Measurements from ENCODE around the gene MTAP.

MTAP gene

GRCh38 chr9:21889673-21890072, 87.2 kb downstream of the MTAP start:
- no peak overlapping the region for H2AFZ ChIP-seq (ENCODE audit: low read depth, low read length)
- no peaks in the 10 kb centered on the region for H3K36me3 ChIP-seq (replicated peaks; ENCODE audit: low read depth, low read length)
- H3K4me1 ChIP-seq (ENCODE audit: low read length) = no peaks in the 10 kb centered on the region
- no peaks in the 10 kb centered on the region for H4K20me1 ChIP-seq (ENCODE audit: insufficient read depth, low read length)
- H3K27ac ChIP-seq (ENCODE audit: low read length) = no peak overlapping the region
- no peak overlapping the region for H3K4me3 ChIP-seq (ENCODE audit: low read length)
- H3K4me2 ChIP-seq (ENCODE audit: low read length) = no peak overlapping the region
- no peaks in the 10 kb centered on the region for H3K79me2 ChIP-seq (ENCODE audit: low read length)
- no peaks in the 10 kb centered on the region for H3K27me3 ChIP-seq (ENCODE audit: low read depth, low read length)
- H3K9me3 ChIP-seq (ENCODE audit: insufficient read depth, low read length) = no peaks in the 10 kb centered on the region
- TF ChIP-seq EZH2phosphoT487 (IDR thresholded peaks at IDR 0.05; ENCODE audit: low read depth) = no peak
- TF ChIP-seq CTCF (IDR thresholded peaks at IDR 0.05; ENCODE audit: low read depth, low read length) = no peak
- no peak overlapping the region for H3K9ac ChIP-seq (ENCODE audit: low read length)

- Histone ChIP-seq H3K27me3 (ENCODE audit: low read depth, low read length) (no peaks in the 10 kb centered on the region), H2AFZ (ENCODE audit: low read depth, low read length) (no peak overlapping the region), H3K36me3 (replicated peaks; ENCODE audit: low read depth, low read length) (no peaks in the 10 kb centered on the region), H3K79me2 (ENCODE audit: low read length) (no peaks in the 10 kb centered on the region), H3K4me1 (ENCODE audit: low read length) (no peaks in the 10 kb centered on the region), H3K9ac (ENCODE audit: low read length) (no peak overlapping the region), H4K20me1 (ENCODE audit: insufficient read depth, low read length) (no peaks in the 10 kb centered on the region), H3K4me3 (ENCODE audit: low read length) (no peak overlapping the region), H3K9me3 (ENCODE audit: insufficient read depth, low read length) (no peaks in the 10 kb centered on the region), H3K4me2 (ENCODE audit: low read length) (no peak overlapping the region), H3K27ac (ENCODE audit: low read length) (no peak overlapping the region)
- TF ChIP-seq CTCF (IDR thresholded peaks at IDR 0.05; ENCODE audit: low read depth, low read length) (no peak), EZH2phosphoT487 (IDR thresholded peaks at IDR 0.05; ENCODE audit: low read depth) (no peak)
These were observed 88.3 kb downstream of the MTAP start for GRCh38 chr9:21890696-21891095.

GRCh38 chr9:21901546-21901945, 99.1 kb downstream of the MTAP start:
- H2AFZ ChIP-seq (ENCODE audit: low read depth, low read length) = no peak overlapping the region
- H3K4me1 ChIP-seq (ENCODE audit: low read length) = no peaks in the 10 kb centered on the region
- H3K79me2 ChIP-seq (ENCODE audit: low read length) = no peaks in the 10 kb centered on the region
- H3K27ac ChIP-seq (ENCODE audit: low read length) = no peak overlapping the region
- H3K4me3 ChIP-seq (ENCODE audit: low read length) = no peak overlapping the region
- no peaks in the 10 kb centered on the region for H3K27me3 ChIP-seq (ENCODE audit: low read depth, low read length)
- TF ChIP-seq CTCF (IDR thresholded peaks at IDR 0.05; ENCODE audit: low read depth, low read length) = no peak
- no peak for TF ChIP-seq EZH2phosphoT487 (IDR thresholded peaks at IDR 0.05; ENCODE audit: low read depth)
- H3K9ac ChIP-seq (ENCODE audit: low read length) = no peak overlapping the region
- no peaks in the 10 kb centered on the region for H3K9me3 ChIP-seq (ENCODE audit: insufficient read depth, low read length)
- no peak overlapping the region for H3K4me2 ChIP-seq (ENCODE audit: low read length)
- H3K36me3 ChIP-seq (replicated peaks; ENCODE audit: low read depth, low read length) = no peaks in the 10 kb centered on the region
- H4K20me1 ChIP-seq (ENCODE audit: insufficient read depth, low read length) = no peaks in the 10 kb centered on the region

- TF ChIP-seq EZH2phosphoT487 (IDR thresholded peaks at IDR 0.05; ENCODE audit: low read depth) (no peak), CTCF (IDR thresholded peaks at IDR 0.05; ENCODE audit: low read depth, low read length) (no peak)
- Histone ChIP-seq H3K4me2 (ENCODE audit: low read length) (no peak overlapping the region), H2AFZ (ENCODE audit: low read depth, low read length) (no peak overlapping the region), H3K36me3 (replicated peaks; ENCODE audit: low read depth, low read length) (no peaks in the 10 kb centered on the region), H3K27ac (ENCODE audit: low read length) (no peak overlapping the region), H3K79me2 (ENCODE audit: low read length) (no peaks in the 10 kb centered on the region), H3K4me3 (ENCODE audit: low read length) (no peak overlapping the region), H3K4me1 (ENCODE audit: low read length) (no peaks in the 10 kb centered on the region), H3K9me3 (ENCODE audit: insufficient read depth, low read length) (no peaks in the 10 kb centered on the region), H4K20me1 (ENCODE audit: insufficient read depth, low read length) (no peaks in the 10 kb centered on the region), H3K9ac (ENCODE audit: low read length) (no peak overlapping the region), H3K27me3 (ENCODE audit: low read depth, low read length) (no peaks in the 10 kb centered on the region)
These were observed 99.7 kb downstream of the MTAP start for GRCh38 chr9:21902136-21902535.
